Activated B cell treated with CpG ODN at 0.5 μM for 24 hours (primary cell): ENCODE data around the gene ABCC9. TPM values are rescaled to one million over a fixed set of nuclear protein-coding genes. Genes with fewer than 3 reads are reported as not detected.

ENCODE experiments used
- ATAC-seq: fragments of 200-7000 bp; cut with Tn5 transposase; one replicate; pipeline ENCODE4 v1.10.0; 2021; ENCODE audit warnings: low read depth, mild to moderate bottlenecking, moderate library complexity
- CTCF ChIA-PET: fragments of 350-600 bp; sonication (Branson Sonifier 250); formaldehyde crosslinking; loops from one replicate; lab custom pipeline; 2021; ENCODE audit warnings: antibody characterized with exemption; lab: Charles Lee
- POLR2A ChIA-PET: fragments of 350-600 bp; sonication (Branson Sonifier 250); formaldehyde crosslinking; loops from one replicate; lab custom pipeline; 2021; ENCODE audit warnings: antibody characterized with exemption; lab: Charles Lee
- DNase-seq: peaks from one replicate; pipeline ENCODE4 v3.0.0; 2022
- H3K27ac Mint-ChIP-seq: one replicate; pipeline ENCODE4 v1.8.0; 2020; ENCODE audit warnings: mixed read lengths
- H3K27me3 Mint-ChIP-seq: one replicate; pipeline ENCODE4 v1.8.0; 2021; ENCODE audit warnings: mixed read lengths
- H3K36me3 Mint-ChIP-seq: one replicate; pipeline ENCODE4 v1.8.0; 2021; ENCODE audit warnings: low read depth, mixed read lengths
- H3K4me1 Mint-ChIP-seq: one replicate; pipeline ENCODE4 v1.8.0; 2021; ENCODE audit warnings: mixed read lengths
- H3K4me3 Mint-ChIP-seq: one replicate; pipeline ENCODE4 v1.8.0; 2020; ENCODE audit warnings: mild to moderate bottlenecking, mixed read lengths
- H3K9me3 Mint-ChIP-seq: one replicate; pipeline ENCODE4 v1.8.0; 2020; ENCODE audit warnings: mixed read lengths
- CTCF ChIP-seq: fragments of 200-600 bp; IDR thresholded peaks from one replicate; pipeline ENCODE4 v1.8.0; 2022; ENCODE audit warnings: antibody characterized with exemption, mild to moderate bottlenecking
- intact Hi-C: fragments of 100-400 bp; cut with micrococcal nuclease; formaldehyde crosslinking; loops from one replicate; pipeline ENCODE4 v1.15.1; 2024
- total RNA-seq: library from RNA; stranded (reverse); gene quantifications from 2 replicates; pipeline ENCODE4 v1.2.3, GENCODE V29; 2022

The ABCC9 gene
- total RNA-seq, 1 donor from 2014 or later, result not detected

GRCh38 chr12:21759737-21760136 lies 181.5 kb downstream of the ABCC9 start:
- H3K9me3 Mint-ChIP-seq, result peaks cover 2% of the 10 kb centered on the region
- POLR2A ChIA-PET, result no interaction called here

GRCh38 chr12:21757735-21758134 lies 183.5 kb downstream of the ABCC9 start:
- no peaks in the 10 kb centered on the region for H3K4me1 Mint-ChIP-seq
- no peaks in the 10 kb centered on the region for H3K27me3 Mint-ChIP-seq
- DNase-seq, result no peak
- CTCF ChIA-PET, result no interaction called here
- POLR2A ChIA-PET, result no interaction called here
- peaks cover 2% of the 10 kb centered on the region for H3K9me3 Mint-ChIP-seq
- no peak for ATAC-seq
- H3K4me3 Mint-ChIP-seq, result no peak overlapping the region
- intact Hi-C loops, result no loop called here
- no peak for TF ChIP-seq CTCF
- H3K36me3 Mint-ChIP-seq, result no peaks in the 10 kb centered on the region
- H3K27ac Mint-ChIP-seq, result no peak overlapping the region

More at GRCh38 chr12:21759737-21760136, 181.5 kb downstream of the ABCC9 start:
- no peak for TF ChIP-seq CTCF
- no peak overlapping the region for H3K27ac Mint-ChIP-seq
- CTCF ChIA-PET, result no interaction called here
- H3K4me3 Mint-ChIP-seq, result no peak overlapping the region
- DNase-seq (no peak), ATAC-seq (no peak)
- intact Hi-C loops, result no loop called here
- H3K4me1 Mint-ChIP-seq, result no peaks in the 10 kb centered on the region
- no peaks in the 10 kb centered on the region for H3K36me3 Mint-ChIP-seq
- no peaks in the 10 kb centered on the region for H3K27me3 Mint-ChIP-seq

GRCh38 chr12:21756699-21757098 lies 184.5 kb downstream of the ABCC9 start:
- CTCF ChIA-PET, result no interaction called here
- ATAC-seq (no peak), DNase-seq (no peak)
- no peak for TF ChIP-seq CTCF
- intact Hi-C loops, result no loop called here
- Mint-ChIP-seq H3K4me3 (no peak overlapping the region), H3K4me1 (no peaks in the 10 kb centered on the region), H3K36me3 (no peaks in the 10 kb centered on the region), H3K27ac (no peak overlapping the region), H3K27me3 (no peaks in the 10 kb centered on the region), H3K9me3 (peaks cover 2% of the 10 kb centered on the region)
- POLR2A ChIA-PET, result no interaction called here

GRCh38 chr12:21751517-21751916 lies 189.7 kb downstream of the ABCC9 start:
- no peak for DNase-seq
- no peak for TF ChIP-seq CTCF
- intact Hi-C loops, result no loop called here
- Mint-ChIP-seq H3K27me3 (peaks cover 5% of the 10 kb centered on the region), H3K4me1 (no peaks in the 10 kb centered on the region), H3K36me3 (no peaks in the 10 kb centered on the region), H3K4me3 (no peak overlapping the region), H3K27ac (no peak overlapping the region), H3K9me3 (peaks cover 2% of the 10 kb centered on the region)
- CTCF ChIA-PET, result no interaction called here
- ATAC-seq, result no peak
- POLR2A ChIA-PET, result no interaction called here

Other genes starting within 250 kb of the ABCC9 start
- gene KCNJ8, start 166.7 kb downstream of the ABCC9 start, total RNA-seq, result not detected in 2 replicates
- 15.8 and 16.2 TPM in 2 replicates for gene CMAS, start 104.8 kb upstream of the ABCC9 start, total RNA-seq